HepG2 (cell line): ENCODE measurements around the gene BACE1-AS. TPM values are rescaled to one million over a fixed set of nuclear protein-coding genes. Genes with fewer than 3 reads are reported as not detected.

Experiments
- CREM ChIP-seq, 2 experiments: sonication (generic) in 1 of 2; formaldehyde crosslinking in 1 of 2; IDR thresholded peaks; 2 replicates each; pipeline versions ENCODE4 v1.4.0 to v1.6.1; 2016 to 2020; ENCODE audit warnings: antibody characterized with exemption in 1 of 2, mild to moderate bottlenecking in 1 of 2, missing genetic modification reagents in 1 of 2
- GMEB2 ChIP-seq: IDR thresholded peaks from 2 replicates; pipeline ENCODE4 v1.6.1; 2016; ENCODE audit warnings: missing biosample characterization, missing genetic modification reagents, low read depth
- GTF3A ChIP-seq: sonication (generic); formaldehyde crosslinking; conservative IDR thresholded peaks from 2 replicates; pipeline ENCODE4 v1.4.0; 2020; ENCODE audit warnings: mild to moderate bottlenecking, missing genetic modification reagents
- KDM2A ChIP-seq: sonication (generic); formaldehyde crosslinking; IDR thresholded peaks from 2 replicates; pipeline ENCODE4 v1.4.0; 2020; ENCODE audit warnings: low read depth, missing genetic modification reagents, borderline replicate concordance
- MXD3 ChIP-seq: IDR thresholded peaks from 2 replicates; pipeline ENCODE4 v1.6.1; 2016; ENCODE audit warnings: mild to moderate bottlenecking, missing biosample characterization, missing genetic modification reagents
- PAWR ChIP-seq: sonication (generic); formaldehyde crosslinking; IDR thresholded peaks from 2 replicates; pipeline ENCODE4 v1.4.0; 2020; ENCODE audit warnings: missing genetic modification reagents, mild to moderate bottlenecking, borderline replicate concordance
- SOX5 ChIP-seq: IDR thresholded peaks from 2 replicates; pipeline ENCODE4 v1.6.1; 2016; ENCODE audit warnings: borderline replicate concordance
- SRY ChIP-seq: sonication (generic); formaldehyde crosslinking; IDR thresholded peaks from 2 replicates; pipeline ENCODE4 v1.8.0; 2022; ENCODE audit warnings: mild to moderate bottlenecking, missing genetic modification reagents
- TFAP4 ChIP-seq: sonication (generic); IDR thresholded peaks from 2 replicates; pipeline ENCODE4 v1.6.1; 2016; ENCODE audit warnings: low read depth, borderline replicate concordance
- TOE1 ChIP-seq: sonication (generic); formaldehyde crosslinking; IDR thresholded peaks from 2 replicates; pipeline ENCODE4 v1.4.0; 2020; ENCODE audit warnings: mild to moderate bottlenecking, missing genetic modification reagents
- ZFP90 ChIP-seq: sonication (generic); formaldehyde crosslinking; IDR thresholded peaks from 2 replicates; pipeline ENCODE4 v1.8.0; 2022; ENCODE audit warnings: missing genetic modification reagents, mild to moderate bottlenecking, inconsistent platforms, borderline replicate concordance
- ZNF430 ChIP-seq: sonication (generic); formaldehyde crosslinking; IDR thresholded peaks from 2 replicates; pipeline ENCODE4 v1.9.0; 2021; ENCODE audit warnings: mild to moderate bottlenecking, missing genetic modification reagents
- ZNF574 ChIP-seq: sonication (generic); formaldehyde crosslinking; IDR thresholded peaks from 2 replicates; pipeline ENCODE4 v1.4.0; 2020; ENCODE audit warnings: missing genetic modification reagents
- ZNF724P ChIP-seq: sonication (generic); formaldehyde crosslinking; IDR thresholded peaks from 2 replicates; pipeline ENCODE4 v1.8.0; 2022; ENCODE audit warnings: missing genetic modification reagents, borderline replicate concordance
- ZNF773 ChIP-seq: sonication (generic); formaldehyde crosslinking; IDR thresholded peaks from 2 replicates; pipeline ENCODE4 v1.4.0; 2020; ENCODE audit warnings: missing genetic modification reagents, borderline replicate concordance
- ZNF781 ChIP-seq: sonication (generic); formaldehyde crosslinking; IDR thresholded peaks from 2 replicates; pipeline ENCODE4 v1.5.1; 2020; ENCODE audit warnings: borderline replicate concordance, mild to moderate bottlenecking, missing genetic modification reagents; ENCODE audit errors: not compliant biosample characterization
- ZNF891 ChIP-seq: sonication (generic); formaldehyde crosslinking; IDR thresholded peaks from 2 replicates; pipeline ENCODE4 v1.5.0; 2020; ENCODE audit warnings: mild to moderate bottlenecking, missing genetic modification reagents
- polyA plus RNA-seq, 8 experiments: library from polyadenylated mRNA; depleted of rRNA in 3 of 8; stranded (reverse) in 7 of 8; unstranded in 1 of 8; fragments of >200 nt; fragmentation: Illumina TruSeq in 4 of 8; extraction: Trizol in 4 of 8; gene quantifications; 2 replicates each; pipeline versions ENCODE4 v1.2.1 to v1.2.3, GENCODE V29; 2011 to 2016; ENCODE audit warnings: low read depth in 4 of 8, missing spikeins in 1 of 8, mixed read lengths in 1 of 8; ENCODE audit not compliant: insufficient read depth in 1 of 8
- total RNA-seq, 5 experiments: library from RNA; depleted of rRNA; stranded (reverse); fragments of >200 nt; fragmentation: Illumina TruSeq; extraction: Trizol; gene quantifications; 2 replicates each; pipeline ENCODE4 v1.2.3, GENCODE V29; 2016; ENCODE audit warnings: low read depth in 1 of 5
- TF ChIP-seq, protein P1 (sequence below): sonication (generic); formaldehyde crosslinking; IDR thresholded peaks from 2 replicates; pipeline ENCODE4 v1.8.0; 2022; ENCODE audit warnings: mild to moderate bottlenecking, missing genetic modification reagents
- TF ChIP-seq, protein P2 (sequence below): sonication (generic); formaldehyde crosslinking; IDR thresholded peaks from 2 replicates; pipeline ENCODE4 v1.4.0; 2020; ENCODE audit warnings: missing genetic modification reagents, borderline replicate concordance

BACE1-AS gene
- total and polyA plus RNA-seq, 2 of the 13 experiments (the other 11 are each of a cell fraction or from before 2014, with no cell fraction given): 2.0 to 3.9 TPM

DNA sequence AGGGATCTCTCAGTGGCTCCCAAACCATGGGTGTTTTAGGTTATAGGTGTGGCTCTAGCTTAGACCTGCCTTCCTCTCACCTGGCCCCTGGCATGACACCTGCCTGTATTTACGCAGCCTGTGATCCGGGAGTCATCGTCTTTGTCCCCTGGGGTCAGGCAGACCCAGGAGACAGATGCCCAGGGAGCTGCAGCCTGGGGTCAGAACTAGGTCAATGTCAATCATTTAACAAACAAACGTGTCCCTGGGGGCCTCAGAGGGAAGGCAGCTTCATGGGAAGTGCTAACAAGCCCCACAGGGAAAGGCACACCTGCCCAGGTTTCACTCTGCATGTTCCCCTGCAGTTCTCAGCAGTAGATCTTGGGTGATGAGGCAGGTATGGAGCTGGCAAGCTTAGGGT, 12.0 kb downstream of the BACE1-AS start (continued):
- TF ChIP-seq TFAP4 (no peak), GTF3A (CRISPR knock-in tag) (no peak), ZFP90 (CRISPR knock-in tag) (no peak), MXD3 (CRISPR knock-in tag) (no peak), CREM (IDR thresholded peaks at IDR 0.05) (no peak), CREM (CRISPR knock-in tag; IDR thresholded peaks at IDR 0.05) (no peak), KDM2A (CRISPR knock-in tag) (no peak; the same call in 1 of the 2 replicates), SRY (CRISPR knock-in tag) (no peak), SOX5 (CRISPR knock-in tag) (peak; percentile 52; the same call in 1 of the 2 replicates), PAWR (no peak), ZNF574 (CRISPR knock-in tag) (no peak), ZNF891 (CRISPR knock-in tag) (no peak), ZNF773 (CRISPR knock-in tag) (no peak), TOE1 (CRISPR knock-in tag) (no peak), GMEB2 (no peak), ZNF430 (no peak), ZNF781 (no peak), ZNF724P (no peak)
- TF ChIP-seq, protein P1, sequence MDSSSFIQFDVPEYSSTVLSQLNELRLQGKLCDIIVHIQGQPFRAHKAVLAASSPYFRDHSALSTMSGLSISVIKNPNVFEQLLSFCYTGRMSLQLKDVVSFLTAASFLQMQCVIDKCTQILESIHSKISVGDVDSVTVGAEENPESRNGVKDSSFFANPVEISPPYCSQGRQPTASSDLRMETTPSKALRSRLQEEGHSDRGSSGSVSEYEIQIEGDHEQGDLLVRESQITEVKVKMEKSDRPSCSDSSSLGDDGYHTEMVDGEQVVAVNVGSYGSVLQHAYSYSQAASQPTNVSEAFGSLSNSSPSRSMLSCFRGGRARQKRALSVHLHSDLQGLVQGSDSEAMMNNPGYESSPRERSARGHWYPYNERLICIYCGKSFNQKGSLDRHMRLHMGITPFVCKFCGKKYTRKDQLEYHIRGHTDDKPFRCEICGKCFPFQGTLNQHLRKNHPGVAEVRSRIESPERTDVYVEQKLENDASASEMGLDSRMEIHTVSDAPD (CRISPR knock-in tag): no peak
- TF ChIP-seq, protein P2, sequence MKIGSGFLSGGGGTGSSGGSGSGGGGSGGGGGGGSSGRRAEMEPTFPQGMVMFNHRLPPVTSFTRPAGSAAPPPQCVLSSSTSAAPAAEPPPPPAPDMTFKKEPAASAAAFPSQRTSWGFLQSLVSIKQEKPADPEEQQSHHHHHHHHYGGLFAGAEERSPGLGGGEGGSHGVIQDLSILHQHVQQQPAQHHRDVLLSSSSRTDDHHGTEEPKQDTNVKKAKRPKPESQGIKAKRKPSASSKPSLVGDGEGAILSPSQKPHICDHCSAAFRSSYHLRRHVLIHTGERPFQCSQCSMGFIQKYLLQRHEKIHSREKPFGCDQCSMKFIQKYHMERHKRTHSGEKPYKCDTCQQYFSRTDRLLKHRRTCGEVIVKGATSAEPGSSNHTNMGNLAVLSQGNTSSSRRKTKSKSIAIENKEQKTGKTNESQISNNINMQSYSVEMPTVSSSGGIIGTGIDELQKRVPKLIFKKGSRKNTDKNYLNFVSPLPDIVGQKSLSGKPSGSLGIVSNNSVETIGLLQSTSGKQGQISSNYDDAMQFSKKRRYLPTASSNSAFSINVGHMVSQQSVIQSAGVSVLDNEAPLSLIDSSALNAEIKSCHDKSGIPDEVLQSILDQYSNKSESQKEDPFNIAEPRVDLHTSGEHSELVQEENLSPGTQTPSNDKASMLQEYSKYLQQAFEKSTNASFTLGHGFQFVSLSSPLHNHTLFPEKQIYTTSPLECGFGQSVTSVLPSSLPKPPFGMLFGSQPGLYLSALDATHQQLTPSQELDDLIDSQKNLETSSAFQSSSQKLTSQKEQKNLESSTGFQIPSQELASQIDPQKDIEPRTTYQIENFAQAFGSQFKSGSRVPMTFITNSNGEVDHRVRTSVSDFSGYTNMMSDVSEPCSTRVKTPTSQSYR (CRISPR knock-in tag): no peak
